ENCODE measurements around the gene ANAPC5.

Gene ANAPC5

DNA sequence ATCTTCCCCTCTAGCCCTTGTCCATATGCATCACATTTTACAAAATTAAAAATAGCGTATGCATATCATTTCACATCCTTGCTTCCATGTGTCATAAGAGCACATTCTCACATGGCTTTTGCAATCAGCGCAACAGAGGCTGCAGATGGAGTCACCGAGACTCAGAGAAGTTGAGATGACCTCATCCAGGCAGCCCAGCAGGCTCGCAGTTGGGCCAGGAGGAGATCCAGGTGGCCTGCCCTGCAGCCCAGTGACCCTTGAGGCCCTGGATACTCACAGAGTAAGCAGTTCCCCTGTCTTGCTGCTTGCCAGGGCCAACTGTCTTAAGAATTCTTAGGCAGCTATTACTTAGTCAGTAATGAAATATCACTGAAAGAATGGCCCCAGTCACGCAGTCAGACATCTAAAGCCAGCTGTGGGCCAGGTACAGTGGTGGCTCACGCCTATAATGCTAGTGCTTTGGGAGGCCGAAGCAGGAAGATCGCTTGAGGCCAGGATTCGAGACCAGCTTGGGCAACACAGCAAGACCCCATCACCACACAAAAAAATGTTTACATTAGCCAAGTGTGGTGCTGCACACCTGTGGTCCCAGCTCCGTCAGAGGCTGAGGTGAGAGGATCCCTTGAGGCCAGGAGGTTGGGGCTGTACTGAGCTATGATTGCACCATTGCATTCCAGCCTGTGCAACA lies 64.8 kb downstream of the ANAPC5 start:
- H3K9me3 ChIP-seq (ENCODE audit: insufficient read depth, low read length) = no peaks in the 10 kb centered on the region
- H3K36me3 ChIP-seq (ENCODE audit: low read length) = no peaks in the 10 kb centered on the region
- no peaks in the 10 kb centered on the region for H4K20me1 ChIP-seq (ENCODE audit: low read depth, low read length)

DNA sequence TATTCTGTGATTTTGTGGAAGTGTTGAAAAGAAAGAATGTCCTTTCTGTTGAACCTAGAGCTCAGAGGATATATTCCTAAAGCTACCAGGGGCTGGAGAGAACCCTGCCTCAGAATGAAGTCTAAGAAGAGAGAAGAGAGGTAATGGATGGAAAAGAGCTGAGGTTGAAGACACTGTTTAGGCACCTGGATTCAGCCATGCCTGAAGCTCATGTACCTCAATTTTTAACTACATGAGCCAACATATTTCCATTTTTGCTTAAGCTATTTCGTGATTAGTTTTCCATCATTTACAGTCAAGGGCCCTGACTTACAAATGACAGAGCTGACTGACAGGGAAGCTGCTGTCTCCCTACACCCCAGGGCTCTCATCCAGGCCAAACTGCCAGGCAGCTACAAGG lies 66.4 kb downstream of the ANAPC5 start:
- Histone ChIP-seq H3K36me3 (ENCODE audit: low read length) (no peaks in the 10 kb centered on the region), H3K9me3 (ENCODE audit: insufficient read depth, low read length) (no peaks in the 10 kb centered on the region), H3K9ac (ENCODE audit: low read length) (no peak overlapping the region), H3K4me2 (ENCODE audit: low read depth, low read length, poor library complexity, severe bottlenecking) (no peak overlapping the region), H3K27ac (ENCODE audit: low read depth, low read length) (no peak overlapping the region), H3K79me2 (ENCODE audit: insufficient read depth, low read length) (peaks cover 15% of the 10 kb centered on the region; the same call in 1 of the 2 replicates), H2AFZ (ENCODE audit: low read depth, low read length, severe bottlenecking) (no peak overlapping the region), H3K27me3 (ENCODE audit: low read length) (no peaks in the 10 kb centered on the region), H3K4me3 (ENCODE audit: insufficient read depth, low read length, poor library complexity, severe bottlenecking) (no peak overlapping the region), H3K9me2 (replicated peaks; ENCODE audit: insufficient read depth, low read length) (no peaks in the 10 kb centered on the region), H4K20me1 (ENCODE audit: low read depth, low read length) (no peaks in the 10 kb centered on the region), H3F3A (ENCODE audit: insufficient read depth) (no peaks in the 10 kb centered on the region)
- TF ChIP-seq, protein P1, sequence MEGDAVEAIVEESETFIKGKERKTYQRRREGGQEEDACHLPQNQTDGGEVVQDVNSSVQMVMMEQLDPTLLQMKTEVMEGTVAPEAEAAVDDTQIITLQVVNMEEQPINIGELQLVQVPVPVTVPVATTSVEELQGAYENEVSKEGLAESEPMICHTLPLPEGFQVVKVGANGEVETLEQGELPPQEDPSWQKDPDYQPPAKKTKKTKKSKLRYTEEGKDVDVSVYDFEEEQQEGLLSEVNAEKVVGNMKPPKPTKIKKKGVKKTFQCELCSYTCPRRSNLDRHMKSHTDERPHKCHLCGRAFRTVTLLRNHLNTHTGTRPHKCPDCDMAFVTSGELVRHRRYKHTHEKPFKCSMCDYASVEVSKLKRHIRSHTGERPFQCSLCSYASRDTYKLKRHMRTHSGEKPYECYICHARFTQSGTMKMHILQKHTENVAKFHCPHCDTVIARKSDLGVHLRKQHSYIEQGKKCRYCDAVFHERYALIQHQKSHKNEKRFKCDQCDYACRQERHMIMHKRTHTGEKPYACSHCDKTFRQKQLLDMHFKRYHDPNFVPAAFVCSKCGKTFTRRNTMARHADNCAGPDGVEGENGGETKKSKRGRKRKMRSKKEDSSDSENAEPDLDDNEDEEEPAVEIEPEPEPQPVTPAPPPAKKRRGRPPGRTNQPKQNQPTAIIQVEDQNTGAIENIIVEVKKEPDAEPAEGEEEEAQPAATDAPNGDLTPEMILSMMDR (IDR thresholded peaks at IDR 0.05; ENCODE audit: insufficient read depth, low read length, poor library complexity, severe bottlenecking) = no peak
- no peak for TF ChIP-seq EZH2phosphoT487 (conservative IDR thresholded peaks at IDR 0.05; ENCODE audit: low read length)

More for the DNA sequence above, 64.8 kb downstream of the ANAPC5 start:
- Histone ChIP-seq H3K27me3 (ENCODE audit: low read length) (no peaks in the 10 kb centered on the region), H2AFZ (ENCODE audit: low read depth, low read length, severe bottlenecking) (no peak overlapping the region), H3K9ac (ENCODE audit: low read length) (no peak overlapping the region), H3F3A (ENCODE audit: insufficient read depth) (no peaks in the 10 kb centered on the region), H3K4me3 (ENCODE audit: insufficient read depth, low read length, poor library complexity, severe bottlenecking) (no peak overlapping the region), H3K79me2 (ENCODE audit: insufficient read depth, low read length) (peaks cover 16% of the 10 kb centered on the region; the same call in 1 of the 2 replicates), H3K27ac (ENCODE audit: low read depth, low read length) (no peak overlapping the region), H3K9me2 (replicated peaks; ENCODE audit: insufficient read depth, low read length) (no peaks in the 10 kb centered on the region), H3K4me2 (ENCODE audit: low read depth, low read length, poor library complexity, severe bottlenecking) (no peak overlapping the region)
- TF ChIP-seq EZH2phosphoT487 (conservative IDR thresholded peaks at IDR 0.05; ENCODE audit: low read length) = no peak
- TF ChIP-seq, protein P1 (IDR thresholded peaks at IDR 0.05; ENCODE audit: insufficient read depth, low read length, poor library complexity, severe bottlenecking) = no peak

DNA sequence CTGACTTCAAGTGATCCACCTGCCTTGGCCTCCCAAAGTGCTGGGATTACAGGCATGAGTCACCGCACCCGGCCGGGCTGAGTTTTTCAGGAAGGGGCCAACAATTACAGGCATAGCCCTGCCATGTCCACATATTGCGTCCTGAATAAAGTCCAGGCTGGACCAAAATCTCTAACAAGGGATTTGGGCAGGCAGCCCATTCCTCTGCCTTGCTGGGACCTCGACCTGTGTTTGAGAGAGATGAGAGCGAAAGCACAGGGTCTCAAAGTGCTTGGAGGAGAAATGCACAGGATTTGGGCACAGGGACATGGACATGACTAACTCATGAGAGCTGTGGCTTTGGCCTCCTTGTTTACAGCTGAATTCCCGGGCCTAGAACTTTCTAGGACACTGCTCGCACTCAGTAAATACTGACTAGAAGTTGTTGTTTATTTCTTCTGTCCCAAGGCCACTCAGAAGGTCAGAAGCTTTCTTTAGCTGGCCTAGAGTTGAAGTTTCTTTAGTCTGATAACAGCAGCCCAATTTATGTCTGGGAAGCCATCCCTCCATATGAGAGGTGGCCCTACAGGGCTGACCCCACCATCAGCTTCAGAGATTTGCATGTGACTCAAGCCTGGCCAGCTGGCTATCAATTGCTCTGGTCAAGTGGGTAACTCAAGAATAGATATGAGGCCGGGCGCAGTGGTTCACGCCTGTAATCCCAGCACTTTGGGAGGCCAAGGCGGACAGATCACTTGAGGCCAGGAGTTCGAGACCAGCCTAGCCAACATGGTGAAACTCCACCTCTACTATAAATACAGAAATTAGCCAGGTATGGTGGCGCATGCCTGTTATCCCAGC lies 67.4 kb downstream of the ANAPC5 start:
- Histone ChIP-seq H3K27ac (ENCODE audit: low read depth, low read length) (no peak overlapping the region), H3K4me2 (ENCODE audit: low read depth, low read length, poor library complexity, severe bottlenecking) (no peak overlapping the region), H3K9me2 (replicated peaks; ENCODE audit: insufficient read depth, low read length) (no peaks in the 10 kb centered on the region), H3K9me3 (ENCODE audit: insufficient read depth, low read length) (no peaks in the 10 kb centered on the region), H3K9ac (ENCODE audit: low read length) (no peak overlapping the region), H3K79me2 (ENCODE audit: insufficient read depth, low read length) (peaks cover 15% of the 10 kb centered on the region; the same call in 1 of the 2 replicates), H4K20me1 (ENCODE audit: low read depth, low read length) (no peaks in the 10 kb centered on the region), H3K27me3 (ENCODE audit: low read length) (no peaks in the 10 kb centered on the region), H3F3A (ENCODE audit: insufficient read depth) (no peaks in the 10 kb centered on the region), H3K4me3 (ENCODE audit: insufficient read depth, low read length, poor library complexity, severe bottlenecking) (no peak overlapping the region), H3K36me3 (ENCODE audit: low read length) (no peaks in the 10 kb centered on the region), H2AFZ (ENCODE audit: low read depth, low read length, severe bottlenecking) (no peak overlapping the region)
- TF ChIP-seq, protein P1 (IDR thresholded peaks at IDR 0.05; ENCODE audit: insufficient read depth, low read length, poor library complexity, severe bottlenecking) = no peak

Measured in SU-DHL-6 (cell line).